CD4-positive, alpha-beta T cell treated with Interleukin-6 for 4 hours (primary cell): ENCODE results near the gene CDHR1.
"Not testable (repeated sequence)": the region's sequence is repeated elsewhere in the genome, so short reads cannot be mapped to it uniquely, and the experiment has no call there.

Experiments used
- DNase-seq: peaks from one replicate; pipeline ENCODE4 v3.0.0-alpha.2; 2020; ENCODE audit warnings: mixed read lengths

CDHR1 gene

GRCh38 chr10:84175436-84175835 is 18.9 kb upstream of the CDHR1 start:
- no peak for DNase-seq

GRCh38 chr10:84176351-84176750 is 18.0 kb upstream of the CDHR1 start:
- DNase-seq, result no peak

- no peak for DNase-seq
These were observed 17.4 kb upstream of the CDHR1 start for GRCh38 chr10:84176836-84177474.

- DNase-seq, result peak; percentile 63
These were observed 16.7 kb upstream of the CDHR1 start for GRCh38 chr10:84177541-84178141.

- no peak for DNase-seq
These were observed 16.2 kb upstream of the CDHR1 start for GRCh38 chr10:84178160-84178609.

- DNase-seq, result no peak
These were observed 15.2 kb upstream of the CDHR1 start for GRCh38 chr10:84179059-84179710.

- DNase-seq, result not testable (repeated sequence)
These were observed 14.0 kb upstream of the CDHR1 start for GRCh38 chr10:84180386-84180785.

GRCh38 chr10:84181631-84182030 is 12.7 kb upstream of the CDHR1 start:
- no peak for DNase-seq

- no peak for DNase-seq
These were observed 9.8 kb upstream of the CDHR1 start for GRCh38 chr10:84184517-84184916.

GRCh38 chr10:84185526-84186175 is 8.7 kb upstream of the CDHR1 start:
- DNase-seq, result no peak

- no peak for DNase-seq
These were observed 5.5 kb upstream of the CDHR1 start for GRCh38 chr10:84188815-84189214.

- DNase-seq, result no peak
These were observed 3.7 kb upstream of the CDHR1 start for GRCh38 chr10:84190621-84191020.

- DNase-seq, result peak; percentile 42
These were observed 3.2 kb upstream of the CDHR1 start for GRCh38 chr10:84191106-84191505.

GRCh38 chr10:84193327-84193726 is 1.0 kb upstream of the CDHR1 start:
- DNase-seq, result no peak

- DNase-seq, result no peak
These were observed 402 bp upstream of the CDHR1 start for GRCh38 chr10:84193846-84194423.

- DNase-seq, result no peak
These were observed 900 bp downstream of the CDHR1 start for GRCh38 chr10:84195044-84195830.

GRCh38 chr10:84196083-84196482 is 1.7 kb downstream of the CDHR1 start:
- no peak for DNase-seq

- DNase-seq, result no peak
These were observed 2.6 kb downstream of the CDHR1 start for GRCh38 chr10:84196941-84197340.

- no peak for DNase-seq
These were observed 3.3 kb downstream of the CDHR1 start for GRCh38 chr10:84197643-84198042.

GRCh38 chr10:84198206-84198915 is 4.0 kb downstream of the CDHR1 start:
- no peak for DNase-seq

- DNase-seq, result no peak
These were observed 6.4 kb downstream of the CDHR1 start for GRCh38 chr10:84200537-84201243.
